ENCODE results near the gene SYCN. TPM values are rescaled to one million over a fixed set of nuclear protein-coding genes. Genes with fewer than 3 reads are reported as not detected.

The SYCN gene
- total and polyA plus RNA-seq, 2 donors (not counting 3 experiments of a cell fraction or from before 2014, with no cell fraction given): not detected

DNA sequence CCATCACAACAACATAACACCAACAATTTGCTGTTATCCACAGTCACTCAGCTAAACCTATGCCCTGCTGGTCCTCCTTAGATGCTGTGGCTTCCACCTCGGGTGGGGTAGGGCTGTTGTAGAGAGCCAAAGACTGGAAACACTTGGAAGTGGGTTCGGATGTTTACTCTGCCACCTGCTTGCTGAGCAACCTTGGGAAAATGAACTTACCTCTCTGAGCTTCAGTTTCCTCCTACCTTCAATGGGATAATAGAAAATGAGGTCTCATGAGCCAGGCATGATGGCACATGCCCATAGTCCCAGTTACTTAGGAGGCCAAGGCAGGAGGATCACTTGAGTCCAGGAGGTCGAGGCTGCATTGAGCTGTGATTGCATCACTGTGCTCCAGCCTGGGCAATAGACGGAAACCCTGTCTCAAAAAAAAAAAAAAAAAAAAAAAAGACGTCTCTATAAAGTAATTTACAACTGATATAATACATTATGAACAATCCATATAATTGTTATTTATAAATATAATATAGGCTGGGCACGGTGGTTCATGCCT lies 3.3 kb upstream of the SYCN start:
- Histone ChIP-seq H3K9ac (replicated peaks; ENCODE audit: extremely low read depth, insufficient read depth, low read length) (no peak overlapping the region), H3K4me2 (ENCODE audit: insufficient read depth, low read length) (no peak overlapping the region), H3K27ac (ENCODE audit: insufficient read depth, low read depth, low read length) (no peak overlapping the region), H3K27me3 (ENCODE audit: control insufficient read depth in 2 of 2, insufficient read depth in 2 of 2, low read length in 2 of 2) (peaks cover 11 to 23% of the 10 kb centered on the region in 2 experiments), H3K4me1 (ENCODE audit: control insufficient read depth, extremely low read depth, insufficient read depth, low read length) (no peaks in the 10 kb centered on the region), H3K79me2 (ENCODE audit: control insufficient read depth, insufficient read depth, low read length) (no peaks in the 10 kb centered on the region), H3K36me3 (ENCODE audit: control insufficient read depth in 2 of 2, extremely low read depth in 1 of 2, insufficient read depth in 2 of 2, low read length in 2 of 2) (no peaks in the 10 kb centered on the region), H2AFZ (ENCODE audit: low read depth, low read length) (no peak overlapping the region), H4K20me1 (replicated peaks; ENCODE audit: control insufficient read depth, extremely low read depth, insufficient read depth, low read length) (no peaks in the 10 kb centered on the region), H3K9me1 (replicated peaks; ENCODE audit: control insufficient read depth, extremely low read depth, insufficient read depth, low read length) (no peaks in the 10 kb centered on the region), H3K9me3 (replicated peaks; ENCODE audit: control insufficient read depth, insufficient read depth, low read length) (no peaks in the 10 kb centered on the region), H3K4me3 (replicated peaks in 1 of 3; ENCODE audit: insufficient read depth in 1 of 3, low read depth in 1 of 3, low read length in 3 of 3) (no peak overlapping the region)
- ChIA-PET CTCF (interaction anchor here (0.7 kb wide), 1 partner anchor 601 kb away, joined by 4 read pairs; no protein-coding TSS in a partner anchor), POLR2A (no interaction called here)
- TF ChIP-seq, protein P1, sequence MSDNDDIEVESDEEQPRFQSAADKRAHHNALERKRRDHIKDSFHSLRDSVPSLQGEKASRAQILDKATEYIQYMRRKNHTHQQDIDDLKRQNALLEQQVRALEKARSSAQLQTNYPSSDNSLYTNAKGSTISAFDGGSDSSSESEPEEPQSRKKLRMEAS (IDR thresholded peaks at IDR 0.05; ENCODE audit: insufficient read depth, insufficient read length): no peak
- no peak for TF ChIP-seq MYC (IDR thresholded peaks at IDR 0.05; ENCODE audit: low read depth, low read length)
- no peak for TF ChIP-seq POLR2A (IDR thresholded peaks at IDR 0.05; ENCODE audit: low read depth, low read length)
- TF ChIP-seq JUN (IDR thresholded peaks at IDR 0.05; ENCODE audit: borderline replicate concordance, insufficient read depth, insufficient read length, low read depth): no peak
- TF ChIP-seq, protein P2, sequence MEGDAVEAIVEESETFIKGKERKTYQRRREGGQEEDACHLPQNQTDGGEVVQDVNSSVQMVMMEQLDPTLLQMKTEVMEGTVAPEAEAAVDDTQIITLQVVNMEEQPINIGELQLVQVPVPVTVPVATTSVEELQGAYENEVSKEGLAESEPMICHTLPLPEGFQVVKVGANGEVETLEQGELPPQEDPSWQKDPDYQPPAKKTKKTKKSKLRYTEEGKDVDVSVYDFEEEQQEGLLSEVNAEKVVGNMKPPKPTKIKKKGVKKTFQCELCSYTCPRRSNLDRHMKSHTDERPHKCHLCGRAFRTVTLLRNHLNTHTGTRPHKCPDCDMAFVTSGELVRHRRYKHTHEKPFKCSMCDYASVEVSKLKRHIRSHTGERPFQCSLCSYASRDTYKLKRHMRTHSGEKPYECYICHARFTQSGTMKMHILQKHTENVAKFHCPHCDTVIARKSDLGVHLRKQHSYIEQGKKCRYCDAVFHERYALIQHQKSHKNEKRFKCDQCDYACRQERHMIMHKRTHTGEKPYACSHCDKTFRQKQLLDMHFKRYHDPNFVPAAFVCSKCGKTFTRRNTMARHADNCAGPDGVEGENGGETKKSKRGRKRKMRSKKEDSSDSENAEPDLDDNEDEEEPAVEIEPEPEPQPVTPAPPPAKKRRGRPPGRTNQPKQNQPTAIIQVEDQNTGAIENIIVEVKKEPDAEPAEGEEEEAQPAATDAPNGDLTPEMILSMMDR (IDR thresholded peaks at IDR 0.05; ENCODE audit: extremely low read depth in 1 of 2, insufficient read depth in 1 of 2, low read depth in 1 of 2, low read length in 2 of 2): no peak
- TF ChIP-seq FOS (IDR thresholded peaks at IDR 0.05; ENCODE audit: borderline replicate concordance, insufficient read depth, low read length): no peak
- no peak for TF ChIP-seq EZH2 (IDR thresholded peaks at IDR 0.05; ENCODE audit: borderline replicate concordance, low read depth, low read length, severe bottlenecking)
- TF ChIP-seq GATA2 (IDR thresholded peaks at IDR 0.05; ENCODE audit: insufficient read depth, insufficient read length, low read depth, low read length): no peak
- intact Hi-C loops (cut with micrococcal nuclease) (no loop called here), dilution Hi-C loops (cut with MboI; ENCODE audit: extremely low pct_ligation_motif_present, low sequenced_read_pairs) (no loop called here)
- no peak for DNase-seq (ENCODE audit: low read depth, low spot score)
- no TSS peak for BruUV-seq (replicated peaks)
- no peak for FAIRE-seq
